Activated CD8-positive, alpha-beta memory T cell treated with anti-CD3 and anti-CD28 coated beads for 48 hours (primary cell): ENCODE measurements around the gene TGFB2.
"Not testable (repeated sequence)": the region's sequence is repeated elsewhere in the genome, so short reads cannot be mapped to it uniquely, and the experiment has no call there.

Source experiments
- DNase-seq, 3 experiments: peaks; one replicate each; pipeline ENCODE4 v3.0.0-alpha.2; 2020; ENCODE audit warnings: low read depth in 2 of 3, low spot score in 2 of 3

Gene TGFB2

DNA sequence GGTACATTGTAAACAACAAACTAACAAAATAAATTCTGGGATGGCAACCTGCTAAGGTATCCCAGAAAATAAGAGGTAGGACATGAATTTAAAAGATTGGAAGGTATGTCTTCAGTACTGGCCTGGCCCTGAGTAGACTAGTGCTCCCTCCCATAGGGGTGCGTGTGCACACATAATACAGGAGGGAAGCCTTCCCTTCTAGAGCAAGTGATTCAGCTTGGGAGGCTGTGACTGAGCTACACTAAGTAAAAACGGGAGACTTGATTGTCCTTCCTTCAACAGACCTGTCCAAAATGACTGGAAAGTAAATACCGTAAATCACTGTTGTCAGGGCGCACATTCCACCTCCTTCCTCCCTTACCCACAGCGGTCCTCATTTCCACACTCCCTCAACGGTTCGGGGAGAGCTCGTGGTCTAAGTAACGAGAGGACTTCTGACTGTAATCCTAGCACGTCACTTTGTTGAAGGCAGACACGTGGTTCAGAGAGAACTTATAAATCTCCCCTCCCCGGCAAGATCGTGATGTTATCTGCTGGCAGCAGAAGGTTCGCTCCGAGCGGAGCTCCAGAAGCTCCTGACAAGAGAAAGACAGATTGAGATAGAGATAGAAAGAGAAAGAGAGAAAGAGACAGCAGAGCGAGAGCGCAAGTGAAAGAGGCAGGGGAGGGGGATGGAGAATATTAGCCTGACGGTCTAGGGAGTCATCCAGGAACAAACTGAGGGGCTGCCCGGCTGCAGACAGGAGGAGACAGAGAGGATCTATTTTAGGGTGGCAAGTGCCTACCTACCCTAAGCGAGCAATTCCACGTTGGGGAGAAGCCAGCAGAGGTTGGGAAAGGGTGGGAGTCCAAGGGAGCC is at the start of gene TGFB2:
TSS of gene TGFB2 (plus strand) at position 523 of the 859 bp plus-strand sequence. CDS start 1,366 bp downstream, outside the sequence.
- DNase-seq: no peak

DNA sequence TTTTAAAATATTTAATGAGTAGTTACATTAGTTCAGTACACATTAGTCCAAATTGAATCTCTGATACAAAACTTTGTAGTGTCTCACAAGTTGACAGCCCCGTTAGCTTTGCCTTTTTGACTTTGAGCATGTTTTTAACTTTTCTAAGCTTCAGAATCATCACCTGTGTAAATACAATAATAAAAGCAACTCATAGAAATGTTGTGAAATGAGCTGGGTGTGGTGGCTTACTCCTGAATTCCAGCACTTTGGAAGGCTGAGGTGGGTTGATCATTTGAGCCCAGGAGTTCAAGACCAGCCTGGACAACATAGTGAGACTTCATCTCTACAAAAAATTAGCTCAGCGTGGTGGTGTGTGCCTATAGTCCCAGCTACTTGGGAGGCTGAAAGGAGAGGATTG is 49.0 kb upstream of the TGFB2 start:
- DNase-seq: no peak

DNA sequence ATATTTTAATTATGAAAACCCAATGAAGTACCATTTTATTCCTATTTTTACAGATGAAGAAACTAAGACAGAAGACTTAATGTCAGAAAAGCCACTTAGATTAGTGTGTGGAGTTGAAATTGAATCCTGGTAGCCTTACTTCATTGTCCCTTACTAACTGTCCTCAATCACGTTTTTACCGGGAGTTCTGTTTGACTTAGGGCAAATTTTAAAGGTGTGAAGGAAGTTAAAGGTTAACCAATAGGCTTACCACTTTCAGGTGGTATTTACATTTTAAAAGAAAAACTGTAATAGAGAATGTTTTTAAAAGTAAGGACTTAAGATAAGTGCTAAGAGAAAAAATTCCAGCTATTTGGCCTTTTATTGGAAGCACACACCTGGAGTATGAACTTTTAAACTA is 47.7 kb upstream of the TGFB2 start:
- no peak for DNase-seq

- no peak for DNase-seq
These were observed 47.3 kb upstream of the TGFB2 start for GRCh38 chr1:218297867-218298266.

GRCh38 chr1:218298398-218298797 is 46.7 kb upstream of the TGFB2 start:
- DNase-seq: no peak

DNA sequence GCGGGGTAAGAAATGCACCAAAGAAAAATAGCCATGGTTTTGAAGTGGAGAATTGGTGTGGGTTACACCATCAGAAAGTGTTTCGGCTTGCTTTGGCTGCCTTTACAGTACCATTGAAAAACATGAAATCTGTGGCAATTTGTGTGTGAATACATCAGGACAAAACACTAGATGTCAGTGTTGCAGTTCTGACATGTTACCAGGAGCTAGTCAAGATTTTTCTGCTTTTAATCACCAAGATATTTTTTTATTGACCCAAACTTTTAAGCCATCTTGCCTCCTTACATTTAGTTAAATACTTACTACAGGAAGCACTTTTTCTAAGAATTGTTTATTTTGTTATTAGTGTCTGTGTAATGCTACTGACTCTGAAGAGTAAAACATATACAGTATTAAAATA is 45.7 kb upstream of the TGFB2 start:
- DNase-seq: no peak

- no peak for DNase-seq
These were observed 43.9 kb upstream of the TGFB2 start for GRCh38 chr1:218301217-218301616.

- DNase-seq: no peak
These were observed 43.0 kb upstream of the TGFB2 start for GRCh38 chr1:218302155-218302554.

DNA sequence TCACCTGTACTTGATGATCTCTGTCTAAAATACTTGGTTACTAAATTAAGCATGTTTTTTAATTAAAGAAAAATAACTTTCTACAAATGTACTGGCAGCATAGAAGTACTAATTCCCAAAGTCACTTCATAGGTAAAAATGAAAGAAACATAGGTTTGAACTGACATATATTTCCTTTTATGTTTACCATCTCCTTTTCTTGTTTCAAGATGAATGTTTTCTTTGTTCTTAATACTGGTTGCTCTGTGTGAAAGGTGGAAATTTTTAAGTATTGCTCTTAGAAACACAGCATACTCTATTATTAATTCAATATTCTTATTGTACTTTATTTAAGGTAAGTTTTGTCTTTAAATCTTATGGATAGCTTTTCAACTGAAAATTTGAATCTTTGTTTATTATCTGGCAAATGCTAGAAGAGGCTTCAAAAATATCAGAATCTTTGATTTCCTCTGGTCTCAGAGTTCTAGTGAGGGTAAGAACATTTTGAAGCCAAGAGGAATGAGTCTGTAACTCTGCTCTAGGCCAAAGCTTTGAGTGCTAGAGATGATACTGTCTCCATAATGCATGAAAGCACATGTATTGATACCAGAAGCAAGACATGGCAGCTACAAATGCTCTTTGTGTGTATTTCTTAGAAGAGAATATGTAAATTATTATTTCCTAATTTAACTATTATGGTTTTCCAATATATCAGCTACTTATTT is 41.8 kb upstream of the TGFB2 start:
- DNase-seq: no peak

DNA sequence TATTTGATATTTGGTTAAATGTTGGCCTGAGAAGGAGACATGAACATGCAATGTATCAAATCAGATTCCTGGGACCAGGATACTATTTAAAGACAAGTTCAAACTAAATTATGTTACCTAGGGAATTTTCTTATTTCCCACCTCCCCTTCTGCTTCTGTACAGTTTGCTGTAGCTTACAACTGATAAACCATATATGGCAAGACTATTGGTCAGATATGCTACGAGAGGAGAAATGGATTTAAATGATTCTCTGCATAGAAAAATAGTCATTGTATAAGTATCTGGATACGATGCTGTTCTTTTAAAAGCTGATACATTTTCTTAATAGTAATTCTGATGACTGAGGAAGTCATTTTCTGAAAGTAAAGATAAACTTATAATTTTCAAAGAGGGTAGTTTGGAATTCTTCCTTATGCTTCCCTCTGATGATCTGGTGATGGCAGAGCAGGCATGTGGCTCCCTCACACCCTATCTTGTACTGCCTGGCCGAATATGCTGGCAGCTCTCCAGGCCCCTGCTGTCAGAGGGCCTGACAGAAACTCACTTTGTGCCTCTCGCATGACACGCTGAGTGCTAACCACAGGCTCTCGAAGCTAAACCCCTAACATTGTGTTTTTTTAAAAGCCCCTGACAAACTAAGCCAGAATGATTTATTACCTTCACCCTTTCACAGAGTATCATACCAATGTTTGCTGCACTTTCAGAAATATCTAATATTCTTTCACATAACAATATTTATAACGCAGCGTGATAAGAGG is 40.7 kb upstream of the TGFB2 start:
- DNase-seq: no peak

- no peak for DNase-seq
These were observed 39.6 kb upstream of the TGFB2 start for GRCh38 chr1:218305472-218306064.

GRCh38 chr1:218312509-218312908 is 32.6 kb upstream of the TGFB2 start:
- DNase-seq: no peak

- no peak for DNase-seq
These were observed 30.8 kb upstream of the TGFB2 start for GRCh38 chr1:218314316-218314715.

DNA sequence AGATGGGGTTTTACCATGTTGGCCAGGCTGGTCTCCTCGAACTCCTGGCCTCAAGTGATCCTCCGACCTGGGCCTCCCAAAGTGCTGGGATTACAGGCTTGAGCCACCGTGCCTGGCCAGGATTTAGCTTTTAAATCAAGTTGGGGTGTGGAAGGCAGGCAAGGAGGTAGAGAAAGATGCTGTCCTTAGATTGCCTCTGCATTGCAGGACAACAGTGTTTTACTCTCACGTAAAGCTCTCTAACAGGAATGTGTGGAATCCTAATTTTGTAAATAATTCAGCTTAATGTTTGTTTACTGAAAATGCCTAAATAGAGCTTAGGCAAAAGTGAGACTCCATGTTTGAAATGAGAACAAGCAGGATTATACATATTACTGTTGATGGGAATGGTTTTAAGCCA is 29.5 kb upstream of the TGFB2 start:
- DNase-seq: no peak

DNA sequence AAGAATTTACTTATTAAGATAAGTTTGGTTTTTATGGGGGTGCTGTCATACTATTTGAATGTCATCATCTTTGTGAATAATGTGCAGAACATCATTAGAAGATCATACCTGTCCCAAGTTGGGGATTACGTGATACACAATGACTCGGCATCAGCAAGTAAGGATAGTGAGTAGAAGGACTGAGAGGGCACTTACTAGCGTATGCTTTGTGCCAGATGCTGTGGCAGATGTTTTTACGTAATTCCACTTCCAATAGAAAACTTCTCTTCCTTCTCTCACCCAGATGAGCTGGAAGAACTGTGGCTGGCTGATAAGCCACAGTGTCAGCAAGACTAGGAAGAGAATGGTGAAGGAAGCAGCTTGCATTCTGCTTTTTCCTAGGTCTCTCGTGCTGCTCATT is 28.1 kb upstream of the TGFB2 start:
- no peak for DNase-seq

GRCh38 chr1:218320182-218320581 is 25.0 kb upstream of the TGFB2 start:
- DNase-seq: not testable (repeated sequence)

GRCh38 chr1:218322762-218323161 is 22.4 kb upstream of the TGFB2 start:
- no peak for DNase-seq

DNA sequence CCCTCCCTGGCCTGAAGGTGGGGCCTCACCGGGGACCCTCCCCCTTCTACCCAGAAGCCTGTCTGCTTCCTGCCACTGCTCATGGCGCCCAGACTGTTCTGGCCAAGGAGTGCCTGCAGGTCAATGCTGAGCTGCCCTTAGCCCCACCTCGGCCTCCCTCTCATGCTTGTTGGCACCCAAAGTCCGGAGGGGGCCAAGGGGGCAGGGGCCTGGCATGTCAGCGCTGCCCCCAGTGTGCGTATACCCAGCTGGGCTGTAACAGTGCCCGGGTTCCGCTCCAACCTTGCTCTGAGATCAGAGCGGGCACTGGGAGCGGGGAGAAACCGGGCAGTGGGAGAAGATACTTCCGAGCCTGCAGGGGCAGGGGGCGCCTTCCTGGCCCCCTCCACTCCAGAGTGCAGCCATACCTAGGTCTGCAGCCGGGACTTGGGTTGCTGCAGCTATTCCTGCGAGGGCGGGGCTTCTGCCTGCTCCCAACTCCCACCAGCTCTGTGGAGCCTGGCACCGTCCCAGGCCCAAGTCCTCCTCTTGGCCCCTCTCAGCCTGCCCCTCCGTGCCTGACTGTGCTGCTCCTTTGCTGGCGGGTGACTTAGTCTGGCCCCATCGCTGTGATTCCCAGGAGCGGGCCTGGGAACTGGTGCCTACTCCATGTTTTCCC is 21.4 kb upstream of the TGFB2 start:
- no peak for DNase-seq

DNA sequence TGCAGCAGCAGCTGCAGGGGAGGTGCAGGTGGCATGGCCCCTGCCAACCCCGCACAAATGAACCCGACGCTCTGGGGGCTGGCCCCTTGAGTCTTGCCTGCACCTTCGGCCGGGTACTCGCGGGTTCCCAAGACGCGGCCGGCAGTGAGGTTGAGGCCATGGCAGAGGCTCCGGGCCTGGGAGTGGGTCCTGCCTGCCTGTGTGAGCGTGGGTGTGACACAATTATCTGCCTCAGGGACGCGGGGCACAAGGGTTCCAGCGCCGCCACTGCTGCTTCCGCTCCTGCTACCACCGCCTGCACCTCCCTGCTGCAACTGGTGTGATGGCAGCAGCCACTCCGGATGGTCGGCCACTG is 20.9 kb upstream of the TGFB2 start:
- DNase-seq: no peak

DNA sequence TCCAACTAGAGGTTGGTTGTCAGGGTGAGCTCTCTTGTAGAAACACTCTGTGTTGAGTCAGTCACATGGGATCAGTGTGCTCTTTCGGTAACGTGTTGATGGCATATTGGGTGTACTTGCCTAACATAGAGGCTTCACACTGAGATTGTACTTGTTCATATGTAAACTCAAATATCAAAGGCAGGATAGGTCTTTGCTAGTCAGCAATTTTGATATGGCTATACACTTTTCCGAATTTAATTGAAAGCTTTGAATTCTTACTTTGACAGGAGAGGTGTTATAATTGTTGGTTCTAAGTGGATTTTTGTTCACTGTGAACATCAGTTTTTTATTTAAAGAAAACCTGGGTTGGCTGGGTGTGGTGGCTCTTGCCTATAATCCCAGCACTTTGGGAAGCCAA is 16.4 kb upstream of the TGFB2 start:
- DNase-seq: no peak

- no peak for DNase-seq
These were observed 15.0 kb upstream of the TGFB2 start for GRCh38 chr1:218330043-218330623.
